NCI-H446 treated with DMSO at 0.1 percent for 48 hours (cell line): ENCODE results near the gene UNC93A.
"Not testable (repeated sequence)": the region's sequence is repeated elsewhere in the genome, so short reads cannot be mapped to it uniquely, and the experiment has no call there.

ENCODE experiments used
- DNase-seq: peaks from one replicate; lab custom pipeline; 2025; lab: John Stamatoyannopoulos, UW

UNC93A gene

DNA sequence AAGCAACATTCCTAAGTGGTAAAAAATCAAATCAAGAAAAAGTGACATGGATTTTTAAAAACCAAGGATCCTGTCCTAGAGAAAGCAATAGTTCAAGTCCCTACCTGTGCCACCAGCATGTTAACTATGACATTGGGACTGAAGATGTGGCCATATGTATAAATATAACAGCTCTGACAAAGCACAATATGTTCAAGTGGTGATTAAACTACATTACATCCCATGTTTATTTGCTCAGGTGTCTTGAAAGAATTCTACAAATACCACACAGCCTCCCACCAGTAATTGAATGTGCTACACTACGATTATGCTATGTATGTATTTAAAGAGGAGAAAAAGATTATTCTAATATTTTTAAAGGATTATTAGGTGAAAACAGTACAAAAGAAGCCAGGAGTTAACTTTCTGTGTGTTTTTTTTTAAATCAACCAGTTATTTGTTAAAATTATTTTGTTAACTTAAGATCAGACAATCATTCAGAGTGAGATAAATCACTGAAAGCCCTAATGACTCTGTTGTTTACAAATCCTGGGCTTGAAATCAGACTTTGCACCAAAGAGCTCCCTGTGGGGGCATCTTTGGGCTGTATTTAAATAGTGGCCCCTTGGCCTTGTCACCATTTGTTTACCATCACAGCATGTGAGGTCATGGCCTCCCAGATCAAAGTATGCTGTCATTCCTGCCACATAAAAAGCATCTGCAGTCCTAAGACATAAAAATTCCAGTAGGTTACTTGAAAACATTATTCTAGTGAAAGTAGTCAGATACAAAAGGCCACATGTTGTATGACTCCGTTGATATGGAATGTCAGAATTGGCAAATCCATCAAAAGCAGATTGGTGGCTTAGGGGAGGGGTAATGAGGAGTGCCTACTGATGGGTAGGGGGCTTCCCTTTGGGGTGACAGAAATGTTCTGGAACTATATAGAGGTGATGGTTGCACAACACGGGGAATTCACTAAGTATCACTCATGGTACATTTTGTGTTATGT is 50.8 kb downstream of the UNC93A start:
- no peak for DNase-seq

- no peak for DNase-seq
Measured at GRCh38 chr6:167342879-167343610, 51.9 kb downstream of the UNC93A start.

DNA sequence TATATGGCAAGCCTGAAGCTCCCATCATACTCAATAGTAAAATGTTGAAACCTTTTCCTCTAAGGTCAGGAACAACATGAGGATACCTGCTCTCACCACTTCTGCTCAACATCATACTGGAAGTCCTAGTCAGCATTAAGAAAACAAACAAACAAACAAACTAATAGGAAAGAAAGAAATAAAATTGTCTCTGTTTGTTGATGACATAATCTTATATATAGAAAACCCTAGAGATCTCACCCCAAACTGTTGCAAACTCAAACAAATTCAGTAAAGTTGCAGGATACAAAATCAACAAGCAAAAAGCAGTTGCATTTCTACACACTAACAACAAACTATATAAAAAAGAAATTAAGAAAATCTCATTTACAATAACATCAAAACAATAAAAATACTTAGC is 54.2 kb downstream of the UNC93A start:
- DNase-seq: no peak

GRCh38 chr6:167345960-167346359 is 54.8 kb downstream of the UNC93A start:
- DNase-seq: no peak

GRCh38 chr6:167347226-167347625 is 56.1 kb downstream of the UNC93A start:
- no peak for DNase-seq

- no peak for DNase-seq
Measured at GRCh38 chr6:167349631-167350274, 58.6 kb downstream of the UNC93A start.

GRCh38 chr6:167350275-167350696 is 59.2 kb downstream of the UNC93A start:
- no peak for DNase-seq

DNA sequence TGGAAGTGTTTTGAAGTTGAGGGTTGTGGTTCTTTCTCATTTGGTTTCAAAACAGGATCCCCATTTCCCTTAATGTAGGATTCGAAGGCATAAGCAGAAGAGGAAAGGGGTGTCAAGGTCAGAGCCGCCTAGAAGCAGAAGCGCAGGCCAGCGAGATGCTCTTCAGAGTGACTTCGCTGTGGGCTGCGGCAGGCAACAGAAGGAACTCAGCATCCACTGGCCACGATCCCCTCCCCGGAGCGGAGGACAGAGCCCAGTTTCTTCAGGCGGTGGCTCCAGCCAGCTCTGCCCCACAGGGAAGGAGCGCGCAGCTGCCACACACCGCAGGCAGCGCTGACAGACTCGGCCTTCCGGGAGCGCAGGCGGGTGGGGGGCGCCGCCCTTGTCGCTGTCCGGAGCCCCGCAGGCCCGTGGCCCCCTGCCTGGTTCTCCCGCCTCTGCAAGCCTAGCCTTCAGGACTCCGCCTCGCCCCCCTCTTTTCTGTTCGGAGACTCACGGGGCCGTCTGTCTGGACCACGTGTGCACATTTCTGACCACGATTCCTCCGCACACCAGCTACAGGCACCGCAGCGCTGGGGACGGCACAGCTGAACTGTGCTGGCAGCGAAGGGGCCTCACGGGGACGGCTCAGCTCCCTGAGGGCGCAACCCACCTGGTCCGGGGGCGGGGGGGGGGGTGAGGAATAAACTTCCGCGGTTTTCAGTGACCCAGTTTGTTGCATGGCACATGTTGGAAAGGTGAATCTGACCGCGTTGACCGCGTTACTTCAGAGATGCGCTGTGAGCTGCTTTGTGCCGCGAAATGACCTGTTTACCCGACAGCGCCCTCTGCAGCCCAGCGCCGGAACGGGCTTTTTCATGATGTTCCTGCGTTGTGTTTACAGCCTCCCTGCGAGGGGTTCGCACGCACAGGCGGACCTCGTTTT is 59.9 kb downstream of the UNC93A start:
- no peak for DNase-seq

DNA sequence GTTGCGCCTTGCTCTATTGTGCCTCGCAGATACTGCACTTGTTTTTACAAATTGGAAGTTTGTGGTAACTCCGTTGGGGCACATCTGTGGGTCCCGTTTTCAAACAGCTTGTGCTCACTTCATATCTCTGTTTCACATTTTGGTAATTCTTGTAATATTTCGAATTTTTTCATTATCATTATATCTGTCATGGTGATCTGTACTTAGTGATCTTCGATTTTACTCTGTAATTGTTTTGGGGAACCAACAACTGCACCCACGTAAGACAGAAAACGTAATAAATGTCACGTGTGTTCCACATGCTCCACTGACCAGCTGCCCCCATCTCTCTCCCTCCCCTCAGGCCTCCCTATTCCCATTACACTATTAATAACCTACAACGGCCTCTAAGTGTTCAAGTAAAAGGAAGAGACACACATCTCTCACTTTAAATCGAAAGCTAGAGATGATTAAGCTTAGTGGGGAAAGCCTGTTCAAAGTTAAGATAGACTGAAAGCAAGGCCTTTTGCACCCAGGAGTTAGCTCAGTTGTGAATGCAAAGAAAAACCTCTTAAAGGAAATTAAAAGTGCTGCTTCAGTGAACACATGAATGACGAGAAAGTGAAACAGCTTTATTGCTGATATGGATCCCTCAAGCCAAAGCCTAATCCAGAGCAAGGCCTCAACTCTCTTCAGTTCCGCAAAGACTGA is 60.7 kb downstream of the UNC93A start:
- DNase-seq: no peak

DNA sequence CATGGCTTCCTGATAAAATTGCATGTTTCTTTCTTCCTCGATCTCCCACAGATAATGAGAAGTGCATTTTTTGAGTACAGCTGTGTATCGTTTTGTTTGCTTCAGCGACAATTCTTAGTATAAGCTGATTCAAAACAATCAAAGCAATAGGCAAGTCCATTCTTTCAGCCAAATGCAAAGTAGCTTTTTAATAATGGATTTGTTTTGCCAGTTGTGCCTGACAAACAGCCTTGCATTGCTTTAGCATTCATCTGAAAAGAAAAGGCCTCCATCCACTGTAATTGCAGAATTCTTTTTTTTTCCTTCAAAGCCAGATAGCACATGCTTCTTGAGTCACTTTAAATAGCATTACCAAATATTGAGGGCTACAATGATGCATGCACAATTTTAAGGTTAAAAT is 65.8 kb downstream of the UNC93A start:
- DNase-seq: no peak

- not testable (repeated sequence) for DNase-seq
Measured at GRCh38 chr6:167358394-167358793, 67.3 kb downstream of the UNC93A start.

DNA sequence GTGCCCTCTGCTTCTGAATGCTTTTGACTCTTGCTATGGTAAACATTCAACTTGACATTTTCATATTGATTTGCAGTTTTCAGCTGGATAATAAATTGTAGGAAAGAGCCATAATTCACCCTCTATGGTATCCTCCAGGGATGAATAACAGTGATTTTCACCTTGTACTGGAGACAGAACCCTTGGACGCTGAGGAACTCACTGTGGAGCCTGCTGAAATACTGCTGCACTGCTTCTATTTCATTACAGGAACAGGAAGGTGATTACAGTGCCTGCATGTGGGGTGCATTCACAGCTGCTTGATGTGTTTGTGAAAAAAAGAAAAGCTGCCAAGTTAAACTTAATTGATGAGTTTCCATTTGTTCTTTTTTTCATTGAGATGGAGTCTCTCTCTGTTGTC is 70.1 kb downstream of the UNC93A start:
- not testable (repeated sequence) for DNase-seq
